OCI-LY7 (cell line): ENCODE results near the gene PLXDC2. TPM values are rescaled to one million over a fixed set of nuclear protein-coding genes. Genes with fewer than 3 reads are reported as not detected.

Experiments
- BruUV-seq: library from RNA; stranded (reverse); fragments of 400-500 nt; replicated peaks from 2 replicates; lab custom pipeline; 2021; lab: Mats Ljungman, UMichigan
- CTCF ChIA-PET: fragments of 300-600 bp; sonication (Branson Sonifier 250); formaldehyde crosslinking; loops from one replicate; lab custom pipeline; 2022; ENCODE audit warnings: antibody characterized with exemption; ENCODE audit not compliant: unreplicated experiment; lab: Charles Lee
- POLR2A ChIA-PET: fragments of 300-600 bp; sonication (Branson Sonifier 250); formaldehyde crosslinking; loops from one replicate; lab custom pipeline; 2022; ENCODE audit warnings: antibody characterized with exemption; lab: Charles Lee
- DNase-seq: peaks from one replicate; pipeline ENCODE4 v3.0.0-alpha.2; 2015; ENCODE audit warnings: low spot score
- H2AFZ ChIP-seq: fragments of 200-600 bp; sonication (generic), shearing (Covaris generic); 2 replicates; pipeline ENCODE4 v1.6.1; 2014; ENCODE audit warnings: mild to moderate bottlenecking, antibody characterized with exemption, low read length, moderate library complexity
- H3K27ac ChIP-seq: fragments of 200-600 bp; sonication (generic); 2 replicates; pipeline ENCODE4 v1.5.1; 2014; ENCODE audit warnings: mixed run types, low read depth, mild to moderate bottlenecking, moderate library complexity, low read length, inconsistent platforms; ENCODE audit not compliant: poor library complexity, severe bottlenecking
- H3K36me3 ChIP-seq: fragments of 200-600 bp; sonication (generic); 2 replicates; pipeline ENCODE4 v1.6.1; 2014; ENCODE audit warnings: mild to moderate bottlenecking, antibody characterized with exemption, low read length, moderate library complexity, mixed read lengths; ENCODE audit not compliant: insufficient read depth
- H3K4me1 ChIP-seq: fragments of 200-600 bp; sonication (generic); 2 replicates; pipeline ENCODE4 v1.5.1; 2014; ENCODE audit warnings: mild to moderate bottlenecking, low read length; ENCODE audit not compliant: insufficient read depth, poor library complexity, severe bottlenecking
- H3K4me2 ChIP-seq: fragments of 200-600 bp; sonication (generic); 2 replicates; pipeline ENCODE4 v1.6.1; 2014; ENCODE audit warnings: mild to moderate bottlenecking, low read length
- H3K4me3 ChIP-seq: fragments of 200-600 bp; sonication (generic); 2 replicates; pipeline ENCODE4 v1.5.1; 2014; ENCODE audit warnings: mild to moderate bottlenecking, low read depth, low read length; ENCODE audit not compliant: poor library complexity, severe bottlenecking
- H3K79me2 ChIP-seq: fragments of 200-600 bp; sonication (generic); 2 replicates; pipeline ENCODE4 v1.6.1; 2016; ENCODE audit warnings: low read depth, mild to moderate bottlenecking, low read length, moderate library complexity, mixed read lengths; ENCODE audit not compliant: insufficient read depth
- H3K9me2 ChIP-seq: fragments of 200-600 bp; sonication (generic); 2 replicates; pipeline ENCODE4 v1.6.1; 2016; ENCODE audit warnings: mild to moderate bottlenecking, low read length, mixed read lengths; ENCODE audit not compliant: insufficient read depth
- H3K9me3 ChIP-seq: fragments of 200-600 bp; sonication (generic); 2 replicates; pipeline ENCODE4 v1.6.1; 2014; ENCODE audit warnings: mild to moderate bottlenecking, mixed run types, low read length, mixed read lengths
- H4K20me1 ChIP-seq: fragments of 200-600 bp; sonication (generic); 2 replicates; pipeline ENCODE4 v1.6.1; 2014; ENCODE audit warnings: mild to moderate bottlenecking, antibody characterized with exemption, low read length, moderate library complexity, mixed read lengths; ENCODE audit not compliant: insufficient read depth
- EZH2phosphoT487 ChIP-seq: fragments of 200-600 bp; sonication (generic); IDR thresholded peaks from 2 replicates; pipeline ENCODE4 v1.6.1; 2018; ENCODE audit warnings: low read depth, borderline replicate concordance, mild to moderate bottlenecking, mixed run types, antibody characterized with exemption, low read length, moderate library complexity, mixed read lengths
- intact Hi-C: fragments of 100-400 bp; cut with micrococcal nuclease; formaldehyde crosslinking; loops from one replicate; pipeline ENCODE4 v1.10.0; 2022; ENCODE audit not compliant: unreplicated experiment
- total RNA-seq, 2 experiments: library from RNA; depleted of rRNA in 1 of 2; stranded (reverse); fragments of >200 nt in 1 of 2; shearing (Covaris generic) in 1 of 2; gene quantifications; 2 replicates each; pipeline ENCODE4 v1.2.3, GENCODE V29; 2014 to 2022
- TF ChIP-seq, protein P1 (sequence below): fragments of 200-600 bp; sonication (generic); conservative IDR thresholded peaks from 2 replicates; pipeline ENCODE4 v1.5.1; 2014; ENCODE audit warnings: mild to moderate bottlenecking, antibody characterized with exemption, low read length, moderate library complexity, mixed read lengths

Gene PLXDC2
- total RNA-seq, 2 experiments from 2014 or later = not detected

- intact Hi-C loops = no loop called here
- CTCF ChIA-PET = no interaction called here
- H3K79me2 ChIP-seq = no peaks in the 10 kb centered on the region
Observed at GRCh38 chr10:19929506-19930140, 113.4 kb downstream of the PLXDC2 start.

GRCh38 chr10:19930936-19931893, 115.0 kb downstream of the PLXDC2 start:
- Histone ChIP-seq H4K20me1 (no peaks in the 10 kb centered on the region), H3K4me1 (no peaks in the 10 kb centered on the region), H3K79me2 (no peaks in the 10 kb centered on the region), H3K9me2 (no peaks in the 10 kb centered on the region), H3K4me2 (no peak overlapping the region; the same call in 1 of the 2 replicates), H3K27ac (no peak overlapping the region), H2AFZ (no peak overlapping the region), H3K36me3 (no peaks in the 10 kb centered on the region), H3K4me3 (no peak overlapping the region), H3K9me3 (no peaks in the 10 kb centered on the region)
- intact Hi-C loops = no loop called here
- TF ChIP-seq, protein P1, sequence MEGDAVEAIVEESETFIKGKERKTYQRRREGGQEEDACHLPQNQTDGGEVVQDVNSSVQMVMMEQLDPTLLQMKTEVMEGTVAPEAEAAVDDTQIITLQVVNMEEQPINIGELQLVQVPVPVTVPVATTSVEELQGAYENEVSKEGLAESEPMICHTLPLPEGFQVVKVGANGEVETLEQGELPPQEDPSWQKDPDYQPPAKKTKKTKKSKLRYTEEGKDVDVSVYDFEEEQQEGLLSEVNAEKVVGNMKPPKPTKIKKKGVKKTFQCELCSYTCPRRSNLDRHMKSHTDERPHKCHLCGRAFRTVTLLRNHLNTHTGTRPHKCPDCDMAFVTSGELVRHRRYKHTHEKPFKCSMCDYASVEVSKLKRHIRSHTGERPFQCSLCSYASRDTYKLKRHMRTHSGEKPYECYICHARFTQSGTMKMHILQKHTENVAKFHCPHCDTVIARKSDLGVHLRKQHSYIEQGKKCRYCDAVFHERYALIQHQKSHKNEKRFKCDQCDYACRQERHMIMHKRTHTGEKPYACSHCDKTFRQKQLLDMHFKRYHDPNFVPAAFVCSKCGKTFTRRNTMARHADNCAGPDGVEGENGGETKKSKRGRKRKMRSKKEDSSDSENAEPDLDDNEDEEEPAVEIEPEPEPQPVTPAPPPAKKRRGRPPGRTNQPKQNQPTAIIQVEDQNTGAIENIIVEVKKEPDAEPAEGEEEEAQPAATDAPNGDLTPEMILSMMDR = no peak
- TF ChIP-seq EZH2phosphoT487 = no peak
- ChIA-PET POLR2A (interaction anchor here (0.5 to 1.3 kb wide), 3 partner anchors 11 to 538 kb away, joined by 3 to 4 read pairs (median 3); no protein-coding TSS in a partner anchor), CTCF (no interaction called here)
- DNase-seq = peak; percentile 19
- BruUV-seq = no TSS peak

More at GRCh38 chr10:19929506-19930140, 113.4 kb downstream of the PLXDC2 start:
- no peaks in the 10 kb centered on the region for H4K20me1 ChIP-seq
- no peak for DNase-seq
- H3K36me3 ChIP-seq = no peaks in the 10 kb centered on the region
- no peak for TF ChIP-seq EZH2phosphoT487
- TF ChIP-seq, protein P1 = no peak
- no peaks in the 10 kb centered on the region for H3K9me3 ChIP-seq
- H3K4me1 ChIP-seq = no peaks in the 10 kb centered on the region
- H2AFZ ChIP-seq = no peak overlapping the region
- H3K9me2 ChIP-seq = no peaks in the 10 kb centered on the region
- no peak overlapping the region for H3K4me3 ChIP-seq
- POLR2A ChIA-PET = interaction anchor here (0.6 kb wide), 1 partner anchor 1677 kb away, joined by 5 read pairs; no protein-coding TSS in a partner anchor
- no peak overlapping the region for H3K4me2 ChIP-seq
- BruUV-seq = no TSS peak
- no peak overlapping the region for H3K27ac ChIP-seq
